ACC112 (cell line): ENCODE measurements around the gene UBASH3A.

ENCODE experiments used
- H2AFZ ChIP-seq: fragments of 200-600 bp; sonication (generic); one replicate; pipeline ENCODE4 v1.6.0; 2017; ENCODE audit warnings: antibody characterized with exemption, low read length; ENCODE audit not compliant: unreplicated experiment
- H3K27ac ChIP-seq: fragments of 200-600 bp; sonication (generic); 2 replicates; pipeline ENCODE4 v1.5.1; 2014; ENCODE audit warnings: low read depth, mild to moderate bottlenecking, antibody characterized with exemption, low read length, moderate library complexity
- H3K27me3 ChIP-seq: fragments of 200-600 bp; sonication (generic); 2 replicates; pipeline ENCODE4 v1.6.1; 2014; ENCODE audit warnings: mild to moderate bottlenecking, antibody characterized with exemption, low read length, moderate library complexity, mixed read lengths; ENCODE audit not compliant: insufficient read depth
- H3K36me3 ChIP-seq: fragments of 200-600 bp; sonication (generic); 2 replicates; pipeline ENCODE4 v1.6.1; 2016; ENCODE audit warnings: mild to moderate bottlenecking, antibody characterized with exemption, low read length, moderate library complexity, mixed read lengths; ENCODE audit not compliant: insufficient read depth
- H3K4me1 ChIP-seq: fragments of 200-600 bp; sonication (generic); one replicate; pipeline ENCODE4 v1.6.1; 2016; ENCODE audit warnings: low read length, mixed read lengths; ENCODE audit not compliant: insufficient read depth, unreplicated experiment, control insufficient read depth
- H3K4me3 ChIP-seq: fragments of 200-600 bp; sonication (generic); 2 replicates; pipeline ENCODE4 v1.5.1; 2014; ENCODE audit warnings: mild to moderate bottlenecking, low read depth, low read length
- H3K79me2 ChIP-seq: fragments of 200-600 bp; sonication (generic); one replicate; pipeline ENCODE4 v1.6.0; 2016; ENCODE audit warnings: low read length; ENCODE audit not compliant: control insufficient read depth, unreplicated experiment, insufficient read depth

The UBASH3A gene

DNA sequence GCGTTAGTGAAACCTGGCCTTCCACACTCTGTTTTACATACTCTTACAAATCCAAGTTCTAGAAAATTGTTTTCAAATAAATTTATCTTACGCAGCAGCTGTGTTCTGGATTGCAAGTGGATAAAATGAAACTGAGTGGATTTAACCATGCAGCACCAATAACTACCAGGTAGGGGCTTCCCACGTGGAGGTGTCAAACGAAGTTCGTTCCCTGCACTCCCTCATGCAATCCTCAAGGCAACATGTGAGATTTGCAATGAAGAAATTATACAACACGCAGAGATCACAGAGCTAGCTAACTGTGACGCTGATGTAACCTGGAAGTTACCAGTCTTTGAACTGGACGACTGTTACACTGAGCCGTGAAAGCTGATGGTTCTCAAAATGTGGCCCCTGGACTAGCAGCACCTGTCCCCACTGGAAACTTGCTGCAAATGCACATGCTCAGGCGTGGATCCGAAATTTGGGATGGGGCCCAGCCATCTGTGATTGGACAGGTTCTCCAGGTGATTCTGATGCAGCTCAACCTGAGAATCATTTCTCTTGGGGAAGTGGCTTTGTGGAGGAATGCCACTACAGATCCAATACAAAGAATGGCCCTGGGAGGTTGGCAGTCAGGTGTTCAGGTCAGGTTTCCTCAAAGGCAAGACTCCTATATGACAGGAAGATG, 56.0 kb downstream of the UBASH3A start:
- Histone ChIP-seq H3K79me2 (no peaks in the 10 kb centered on the region), H3K27ac (no peak overlapping the region), H3K27me3 (peaks cover 20% of the 10 kb centered on the region), H2AFZ (no peak overlapping the region), H3K36me3 (no peaks in the 10 kb centered on the region), H3K4me3 (no peak overlapping the region), H3K4me1 (peaks cover 1% of the 10 kb centered on the region)

DNA sequence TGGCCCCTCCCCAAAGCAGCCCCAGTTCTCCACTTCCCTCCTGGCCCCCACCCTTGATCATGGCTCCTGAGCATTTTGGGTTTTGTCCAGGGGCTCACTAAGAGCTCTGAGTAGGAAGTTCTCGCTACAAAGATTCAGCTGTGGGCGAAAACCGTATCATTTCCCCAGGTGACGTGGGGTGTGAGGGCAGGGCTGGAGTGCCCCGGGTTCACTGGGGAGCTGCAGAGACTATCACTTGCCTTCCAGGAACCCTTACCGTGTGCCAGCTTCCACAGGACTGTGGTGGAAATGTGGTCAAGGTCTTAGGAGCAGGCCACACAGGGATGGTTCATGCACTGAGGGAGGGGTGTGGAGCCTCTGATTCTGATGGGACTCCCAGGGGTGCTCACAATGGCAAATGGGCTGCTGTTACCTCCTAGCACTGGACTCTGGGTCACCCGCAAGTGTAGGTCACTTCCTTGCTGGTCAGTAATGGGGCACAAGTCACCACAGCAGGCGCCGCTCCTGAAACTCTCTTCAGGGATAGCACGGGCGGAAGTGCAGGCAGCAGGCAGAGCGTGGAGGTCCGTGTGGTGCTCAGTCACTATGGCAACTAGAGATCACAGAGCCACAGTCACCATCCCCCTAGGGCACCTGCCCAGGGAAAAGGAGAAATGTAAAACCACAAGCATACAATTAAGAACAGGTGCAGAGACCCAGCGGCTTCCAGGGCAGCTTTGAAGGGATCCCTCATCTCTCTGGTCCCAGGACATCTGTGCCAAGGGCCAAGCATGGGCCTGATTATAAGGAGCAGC, 56.9 kb downstream of the UBASH3A start:
- Histone ChIP-seq H2AFZ (no peak overlapping the region), H3K36me3 (no peaks in the 10 kb centered on the region), H3K27me3 (peaks cover 19% of the 10 kb centered on the region), H3K27ac (no peak overlapping the region), H3K79me2 (no peaks in the 10 kb centered on the region), H3K4me1 (no peaks in the 10 kb centered on the region), H3K4me3 (no peak overlapping the region)

DNA sequence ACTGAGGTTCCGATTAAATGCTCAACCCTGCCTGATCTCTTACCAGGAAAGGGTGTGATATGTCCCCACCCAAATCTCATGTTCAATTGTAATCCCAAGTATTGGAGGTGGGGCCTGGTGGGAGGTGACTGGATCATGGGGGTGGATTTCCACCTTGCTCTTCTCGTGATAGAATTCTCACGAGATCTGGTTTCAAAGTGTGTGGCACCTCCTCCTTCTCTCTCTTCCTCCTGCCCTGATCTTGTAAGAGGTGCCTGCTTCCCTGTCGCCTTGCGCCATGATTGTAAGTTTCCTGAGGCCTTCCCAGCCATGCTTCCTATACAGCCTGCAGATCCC, 57.5 kb downstream of the UBASH3A start:
- Histone ChIP-seq H3K4me1 (no peaks in the 10 kb centered on the region), H3K27me3 (peaks cover 19% of the 10 kb centered on the region), H3K27ac (no peak overlapping the region), H2AFZ (no peak overlapping the region), H3K79me2 (no peaks in the 10 kb centered on the region), H3K4me3 (no peak overlapping the region), H3K36me3 (no peaks in the 10 kb centered on the region)

- no peaks in the 10 kb centered on the region for H3K4me1 ChIP-seq
- H3K79me2 ChIP-seq: no peaks in the 10 kb centered on the region
- no peak overlapping the region for H3K4me3 ChIP-seq
These were observed 58.5 kb downstream of the UBASH3A start for GRCh38 chr21:42461881-42462877.

GRCh38 chr21:42463861-42464515, 60.3 kb downstream of the UBASH3A start:
- no peaks in the 10 kb centered on the region for H3K4me1 ChIP-seq
- no peak overlapping the region for H2AFZ ChIP-seq

More at GRCh38 chr21:42461881-42462877, 58.5 kb downstream of the UBASH3A start:
- H3K27ac ChIP-seq: no peak overlapping the region
- H2AFZ ChIP-seq: no peak overlapping the region
- H3K27me3 ChIP-seq: peaks cover 19% of the 10 kb centered on the region
- no peaks in the 10 kb centered on the region for H3K36me3 ChIP-seq

GRCh38 chr21:42465008-42465802, 61.5 kb downstream of the UBASH3A start:
- no peak overlapping the region for H2AFZ ChIP-seq
- H3K4me3 ChIP-seq: no peak overlapping the region
- H3K79me2 ChIP-seq: no peaks in the 10 kb centered on the region
- H3K36me3 ChIP-seq: no peaks in the 10 kb centered on the region
- no peak overlapping the region for H3K27ac ChIP-seq
- H3K27me3 ChIP-seq: peaks cover 26% of the 10 kb centered on the region
- no peaks in the 10 kb centered on the region for H3K4me1 ChIP-seq

More at GRCh38 chr21:42463861-42464515, 60.3 kb downstream of the UBASH3A start:
- Histone ChIP-seq H3K36me3 (no peaks in the 10 kb centered on the region), H3K27ac (no peak overlapping the region), H3K79me2 (no peaks in the 10 kb centered on the region), H3K27me3 (peaks cover 26% of the 10 kb centered on the region), H3K4me3 (no peak overlapping the region)

- Histone ChIP-seq H3K36me3 (no peaks in the 10 kb centered on the region), H3K79me2 (no peaks in the 10 kb centered on the region), H3K4me3 (no peak overlapping the region), H3K4me1 (no peaks in the 10 kb centered on the region), H2AFZ (no peak overlapping the region), H3K27me3 (peaks cover 26% of the 10 kb centered on the region), H3K27ac (no peak overlapping the region)
These were observed 62.1 kb downstream of the UBASH3A start for GRCh38 chr21:42465803-42466127.

- H3K4me1 ChIP-seq: no peaks in the 10 kb centered on the region
- H3K27me3 ChIP-seq: peaks cover 16% of the 10 kb centered on the region
- no peak overlapping the region for H3K27ac ChIP-seq
- no peak overlapping the region for H2AFZ ChIP-seq
- H3K79me2 ChIP-seq: no peaks in the 10 kb centered on the region
- H3K36me3 ChIP-seq: no peaks in the 10 kb centered on the region
- no peak overlapping the region for H3K4me3 ChIP-seq
These were observed 63.0 kb downstream of the UBASH3A start for GRCh38 chr21:42466700-42467099.

DNA sequence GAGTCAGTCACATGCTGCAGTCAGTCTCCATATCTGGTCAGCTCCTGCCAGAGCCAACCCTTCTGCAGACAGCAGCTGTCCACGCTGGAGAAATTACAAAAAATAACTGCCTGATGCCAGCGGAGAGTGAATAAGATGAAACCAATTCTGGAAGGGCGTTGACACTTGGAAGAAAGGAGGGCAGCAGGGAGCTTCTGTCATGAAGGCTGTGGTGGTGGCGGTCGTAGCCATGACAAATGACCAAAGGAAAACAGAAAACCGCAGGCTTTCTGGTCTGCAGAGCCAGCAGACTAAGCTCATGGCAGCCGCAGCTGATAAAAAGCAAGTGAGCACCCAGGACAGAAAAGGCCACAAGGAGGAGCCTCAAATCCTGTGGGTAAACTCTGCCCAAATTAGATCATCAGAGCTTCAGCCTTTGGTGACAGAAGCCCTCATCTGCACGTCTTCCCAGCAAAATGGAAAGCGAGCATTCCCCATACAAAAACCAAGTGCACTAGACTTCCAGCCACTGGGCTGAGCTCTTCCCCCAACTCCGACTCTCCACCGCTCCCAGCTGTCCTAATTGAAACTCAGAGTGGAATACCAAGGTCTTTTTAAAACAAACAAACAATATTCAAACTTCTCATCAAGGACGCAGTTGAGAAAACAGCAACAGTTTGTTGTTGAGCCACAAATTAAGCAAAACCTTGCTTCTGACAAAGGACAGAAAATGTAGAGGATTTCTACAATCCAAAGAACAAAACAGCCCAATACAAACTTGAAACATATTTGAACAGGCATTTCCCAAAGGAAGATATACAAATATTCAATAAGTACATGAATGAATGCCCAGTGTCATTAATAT, 63.7 kb downstream of the UBASH3A start:
- Histone ChIP-seq H3K79me2 (no peaks in the 10 kb centered on the region), H3K4me1 (no peaks in the 10 kb centered on the region), H3K4me3 (no peak overlapping the region), H3K36me3 (no peaks in the 10 kb centered on the region), H2AFZ (no peak overlapping the region), H3K27ac (no peak overlapping the region), H3K27me3 (peaks cover 14% of the 10 kb centered on the region)
